GM15510 (cell line): Measurements from ENCODE around the gene ANO2.

ENCODE experiments used
- POLR2A ChIP-seq: IDR thresholded peaks from 3 replicates; pipeline ENCODE4 v1.6.1; 2011; ENCODE audit warnings: borderline replicate concordance; ENCODE audit not compliant: insufficient read length; ENCODE audit errors: extremely low read depth

Gene ANO2

DNA sequence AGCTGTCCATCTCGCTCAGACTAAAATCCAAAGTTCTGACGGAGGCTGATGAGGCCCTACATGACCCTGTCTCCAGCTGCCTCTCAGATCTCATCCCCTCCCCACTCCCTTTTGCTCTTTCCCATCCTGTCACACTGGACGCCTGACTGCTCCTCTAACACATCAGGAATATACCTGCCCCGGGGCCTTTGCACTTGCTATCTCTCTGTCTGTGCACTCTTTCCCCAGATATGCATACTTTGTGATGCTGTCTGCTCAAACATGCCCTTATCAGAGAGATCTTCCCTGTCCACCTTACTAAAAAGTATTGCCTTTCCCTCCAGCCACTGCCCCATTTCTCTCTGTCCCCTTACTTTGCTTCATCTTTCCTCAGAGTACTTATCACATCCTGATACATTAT, 238.8 kb downstream of the ANO2 start:
- TF ChIP-seq POLR2A, result no peak

DNA sequence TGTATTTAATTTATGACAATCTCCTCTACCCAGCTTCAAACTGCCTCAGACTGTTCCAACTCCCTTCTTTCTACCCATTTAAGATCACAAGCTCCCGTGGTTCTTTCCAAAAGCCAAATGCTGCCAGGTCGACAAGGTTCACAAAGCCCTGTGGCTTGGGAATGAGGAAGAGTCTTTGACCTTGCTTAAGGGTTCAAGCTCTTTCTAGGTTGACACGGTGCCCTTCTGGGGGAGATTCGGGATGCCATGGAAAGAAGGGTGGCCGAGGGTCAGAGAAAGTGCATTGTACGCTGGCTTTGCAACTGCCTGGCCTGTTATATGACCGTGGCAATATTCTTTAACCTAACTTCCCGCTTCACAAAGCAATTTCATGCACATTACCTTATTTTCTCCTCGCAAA, 239.3 kb downstream of the ANO2 start:
- TF ChIP-seq POLR2A, result no peak

DNA sequence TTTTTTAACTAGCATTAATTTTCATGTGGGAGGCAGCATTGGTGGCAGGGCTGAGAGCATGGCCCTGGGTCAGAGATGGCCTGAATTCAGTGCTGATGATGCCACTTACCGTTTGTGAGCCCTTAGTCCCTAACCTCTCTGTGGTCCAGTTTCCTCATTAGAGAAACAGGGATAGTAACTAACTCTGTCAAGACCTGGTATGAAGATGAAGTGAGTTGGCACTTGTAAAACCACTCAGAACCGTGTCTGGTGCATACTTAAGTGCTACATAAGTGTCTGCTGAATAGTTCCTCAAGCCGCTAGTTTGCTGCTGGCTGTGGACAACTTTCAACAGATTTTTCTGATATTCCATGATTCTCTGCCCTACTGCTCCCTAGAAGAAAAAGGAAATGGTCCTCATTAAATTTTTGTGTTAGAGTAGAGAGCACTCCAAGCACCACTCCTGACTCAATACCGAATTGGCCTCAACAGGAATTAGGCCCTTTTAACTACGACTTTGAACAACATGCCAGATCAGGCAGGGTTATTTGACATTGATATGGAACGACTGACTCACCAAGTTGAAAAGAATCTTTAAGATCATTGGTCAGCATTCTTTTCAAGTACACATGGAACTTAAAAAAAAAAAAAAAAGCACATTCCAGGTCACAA, 250.2 kb downstream of the ANO2 start:
- TF ChIP-seq POLR2A, result no peak

DNA sequence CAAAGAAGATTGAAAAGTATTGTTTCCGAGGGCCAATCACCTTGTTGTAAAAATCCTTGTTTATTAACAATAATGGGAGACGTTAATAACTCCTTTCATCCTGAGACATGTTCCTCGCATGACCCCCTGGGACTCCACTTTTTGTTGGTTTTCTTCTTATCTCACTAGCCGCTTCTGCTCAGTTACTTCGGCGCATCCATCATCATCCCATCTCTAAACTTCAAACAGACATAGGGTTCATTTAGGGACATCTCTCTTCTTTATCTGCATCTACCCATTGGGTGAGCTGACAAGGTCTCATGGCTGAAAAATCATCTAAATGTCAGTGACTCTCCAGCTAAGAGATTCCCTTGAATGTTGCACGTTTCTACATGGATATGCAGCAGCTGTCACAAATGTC, 252.2 kb downstream of the ANO2 start:
- no peak for TF ChIP-seq POLR2A

DNA sequence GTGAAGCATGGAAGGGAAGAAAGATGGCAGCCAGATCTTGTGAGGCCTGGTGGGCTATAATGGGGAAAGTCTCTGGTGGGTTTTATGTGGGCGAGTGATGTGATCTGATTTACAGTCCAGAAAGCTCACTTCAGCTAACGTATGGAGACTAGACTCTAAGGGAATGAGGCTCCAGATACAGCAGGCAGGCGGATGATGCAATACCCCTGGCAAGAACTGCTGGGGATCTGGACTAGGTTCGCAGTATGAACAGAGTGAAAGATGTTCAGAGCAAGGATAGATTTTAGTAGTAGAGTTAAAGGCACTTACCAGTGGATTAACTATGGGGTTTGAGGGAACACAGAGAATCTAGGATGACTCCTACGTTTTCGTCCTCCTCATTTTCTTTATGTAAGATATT, 253.1 kb downstream of the ANO2 start:
- no peak for TF ChIP-seq POLR2A

DNA sequence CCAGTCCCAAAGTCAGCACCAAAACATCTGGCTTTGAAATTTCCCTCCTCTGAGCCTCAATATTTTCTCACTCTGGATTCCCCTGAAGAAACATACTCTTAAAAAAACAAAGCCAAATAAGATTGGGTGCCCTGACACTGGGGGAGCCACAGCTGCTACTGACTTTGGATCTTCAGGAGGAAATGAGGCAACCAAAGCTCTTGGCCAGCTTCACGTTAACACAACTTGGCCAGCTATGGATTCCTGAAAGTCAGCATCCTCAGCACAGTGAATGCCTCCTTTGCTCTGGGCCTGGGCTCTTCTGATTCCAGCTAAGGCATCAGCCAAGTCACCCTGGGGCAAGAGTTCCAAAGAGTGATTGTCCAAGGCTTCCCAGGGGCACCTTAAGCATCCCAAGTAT, 254.8 kb downstream of the ANO2 start:
- no peak for TF ChIP-seq POLR2A

DNA sequence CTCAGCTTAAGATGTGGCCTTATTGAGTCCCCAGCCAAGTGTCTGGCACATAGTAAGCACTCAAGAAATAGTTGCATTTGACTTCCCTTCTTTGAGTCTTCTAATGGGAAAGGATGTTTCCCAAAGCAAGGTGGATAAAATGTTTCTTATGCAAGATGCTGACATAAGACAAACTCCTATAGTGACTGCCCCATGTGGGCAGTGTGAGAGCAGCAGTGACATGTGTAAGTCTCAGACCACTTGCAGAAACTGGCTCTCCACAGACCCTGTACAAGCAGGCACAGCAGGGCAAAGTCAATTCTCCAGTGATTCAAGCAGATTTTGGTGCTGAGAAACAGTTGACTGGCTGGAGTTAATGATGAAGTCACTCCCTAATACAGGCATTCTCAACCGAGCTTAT, 255.3 kb downstream of the ANO2 start:
- TF ChIP-seq POLR2A, result no peak

DNA sequence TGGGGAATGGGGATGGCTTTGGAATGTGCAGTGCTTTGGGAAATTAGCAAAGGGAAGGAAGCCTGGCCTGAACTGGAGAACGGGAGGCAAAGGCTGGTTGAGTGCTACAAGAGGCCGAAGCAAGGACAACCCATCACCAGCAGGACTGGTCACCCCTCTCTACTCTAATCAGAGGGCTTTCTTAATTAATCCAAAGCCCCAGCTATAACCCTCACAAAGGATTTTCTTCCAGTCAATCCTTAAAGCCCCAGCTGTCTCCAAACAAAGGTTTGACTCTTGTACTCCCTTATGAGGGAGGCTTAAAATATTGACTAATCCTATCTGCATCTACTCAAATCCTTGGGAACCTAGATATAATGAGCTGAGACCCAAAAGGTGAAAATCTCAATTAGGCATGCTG, 256.8 kb downstream of the ANO2 start:
- TF ChIP-seq POLR2A, result no peak

DNA sequence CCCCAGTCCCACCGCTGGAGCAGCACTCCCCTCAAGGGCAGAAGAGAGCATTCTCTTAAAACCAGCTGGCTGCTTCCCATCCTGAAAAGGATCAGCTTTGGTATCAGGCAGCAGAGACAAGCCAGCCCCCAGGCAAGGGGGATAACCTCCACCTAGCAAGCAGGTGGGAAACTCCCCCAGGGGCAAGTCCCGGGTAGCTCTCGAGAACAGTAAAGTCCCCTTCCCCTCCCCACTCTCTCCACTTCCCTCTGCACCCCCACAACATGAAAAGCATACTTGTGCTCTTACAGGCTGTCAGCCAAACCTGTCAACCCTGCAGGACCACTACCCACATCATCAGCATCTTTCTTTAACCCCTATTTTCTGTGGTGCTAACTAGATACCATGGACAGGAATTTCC, 259.1 kb downstream of the ANO2 start:
- TF ChIP-seq POLR2A, result no peak

DNA sequence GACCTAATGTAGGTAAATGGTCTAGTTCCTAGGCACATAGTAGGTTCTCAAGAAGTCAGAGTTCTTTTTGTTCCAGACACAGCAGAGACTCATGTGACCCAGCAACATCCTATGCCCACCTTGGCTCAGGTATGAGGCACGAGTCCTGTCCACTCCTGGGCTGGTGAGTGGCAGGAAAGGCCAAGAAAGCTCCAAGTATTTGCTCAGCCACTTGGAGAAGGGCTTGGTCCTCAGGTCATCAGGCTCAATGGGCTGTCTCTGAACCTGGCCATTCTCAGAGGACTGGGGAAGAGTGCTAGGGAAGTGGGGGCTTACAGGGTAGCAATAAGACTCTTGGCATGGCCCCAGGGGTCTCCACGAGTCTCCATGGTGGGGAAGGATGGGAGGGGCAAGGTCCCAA, 260.1 kb downstream of the ANO2 start:
- TF ChIP-seq POLR2A, result no peak

DNA sequence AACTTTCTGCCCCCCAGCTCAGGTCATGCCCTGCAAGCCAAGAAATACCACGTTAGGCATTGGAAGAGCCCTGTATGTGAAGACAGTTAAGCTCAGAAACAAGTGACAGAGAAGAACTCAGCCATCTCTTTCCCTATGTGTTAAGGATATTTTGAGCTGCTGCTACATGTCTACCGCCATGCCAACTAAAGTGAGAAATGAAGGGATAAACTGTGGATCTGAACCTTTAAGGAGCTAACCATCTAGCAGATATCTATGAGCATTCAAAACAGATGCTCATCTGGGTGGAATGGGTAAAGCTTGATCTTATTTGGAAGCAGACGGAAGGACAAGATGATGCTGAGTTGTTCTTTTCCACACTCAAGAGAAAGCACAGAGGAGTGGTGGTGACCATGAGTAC, 262.5 kb downstream of the ANO2 start:
- TF ChIP-seq POLR2A, result no peak

DNA sequence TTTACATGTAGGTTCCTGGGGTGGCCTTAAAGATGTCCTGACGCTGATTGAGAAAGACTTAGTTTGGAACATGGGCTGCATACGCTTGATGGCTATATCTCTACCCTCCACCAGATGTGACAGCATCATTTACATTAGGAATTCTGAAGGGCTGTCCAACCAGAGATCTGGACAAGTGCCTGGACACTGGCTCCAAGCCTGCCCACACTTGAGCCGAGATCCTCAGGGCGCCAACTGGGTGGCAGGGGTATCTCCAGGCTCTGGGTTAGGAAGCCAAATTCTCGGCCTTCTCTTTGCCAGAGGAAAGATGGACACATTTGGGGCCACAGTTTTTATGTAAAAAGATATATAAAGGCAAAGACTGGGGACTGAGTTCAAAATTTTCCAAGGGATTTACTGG, 266.9 kb downstream of the ANO2 start:
- no peak for TF ChIP-seq POLR2A

DNA sequence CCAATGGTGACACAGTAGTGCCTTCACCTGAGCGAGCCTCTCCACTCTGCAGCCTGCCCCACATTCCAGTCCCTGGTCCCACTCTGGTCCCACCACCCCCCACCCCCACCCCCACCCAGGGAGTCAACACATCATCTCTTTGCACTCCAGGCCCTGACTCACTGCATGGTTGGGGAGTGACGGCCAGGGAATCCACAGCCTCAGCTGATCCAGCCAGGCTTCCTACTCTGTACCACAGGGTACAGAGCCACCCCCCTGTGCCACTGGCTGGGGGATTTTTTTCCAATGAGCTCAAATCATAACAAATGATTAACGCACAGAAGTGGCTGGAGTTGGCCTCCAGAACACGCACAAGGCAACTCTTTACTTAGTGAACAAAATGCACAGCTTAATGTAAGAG, 279.4 kb downstream of the ANO2 start:
- TF ChIP-seq POLR2A, result no peak

DNA sequence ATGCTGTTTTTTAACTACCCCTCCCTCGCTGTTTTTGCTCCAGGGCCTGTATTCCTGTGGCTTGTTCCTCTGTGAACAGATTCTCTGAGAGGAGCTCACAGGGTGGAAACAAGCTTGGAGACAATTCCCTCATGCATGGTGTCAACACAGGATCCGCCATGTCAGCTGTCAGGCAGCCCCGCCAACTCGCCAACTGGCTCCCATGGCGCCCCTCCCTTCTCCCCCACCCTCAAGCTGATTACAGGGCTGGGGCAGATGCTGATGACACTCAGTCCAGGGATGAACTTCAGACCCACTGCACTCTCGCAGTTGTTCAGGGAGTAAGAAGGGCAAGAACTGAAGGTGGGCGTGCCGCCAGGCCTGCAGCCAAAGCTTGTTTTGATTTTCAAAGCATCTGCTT, 283.2 kb downstream of the ANO2 start:
- no peak for TF ChIP-seq POLR2A

DNA sequence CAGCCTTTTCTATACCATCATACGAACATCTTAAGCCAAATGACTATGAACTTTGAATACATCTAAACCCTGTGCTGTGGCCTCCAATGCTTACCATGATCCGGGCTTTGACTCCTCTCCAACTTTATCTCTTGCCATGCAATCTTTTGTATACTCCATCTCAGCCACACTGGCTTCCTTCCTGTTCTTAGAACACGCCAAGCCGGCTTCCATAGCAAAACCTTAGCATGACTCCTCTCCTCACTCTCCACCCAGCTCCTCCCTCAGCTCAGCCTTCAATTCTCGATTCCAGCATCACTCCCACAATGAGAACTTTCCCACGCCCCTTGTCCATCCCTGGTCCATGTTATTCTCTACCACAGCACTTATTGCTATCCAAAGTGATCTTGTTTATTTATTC, 284.8 kb downstream of the ANO2 start:
- no peak for TF ChIP-seq POLR2A

DNA sequence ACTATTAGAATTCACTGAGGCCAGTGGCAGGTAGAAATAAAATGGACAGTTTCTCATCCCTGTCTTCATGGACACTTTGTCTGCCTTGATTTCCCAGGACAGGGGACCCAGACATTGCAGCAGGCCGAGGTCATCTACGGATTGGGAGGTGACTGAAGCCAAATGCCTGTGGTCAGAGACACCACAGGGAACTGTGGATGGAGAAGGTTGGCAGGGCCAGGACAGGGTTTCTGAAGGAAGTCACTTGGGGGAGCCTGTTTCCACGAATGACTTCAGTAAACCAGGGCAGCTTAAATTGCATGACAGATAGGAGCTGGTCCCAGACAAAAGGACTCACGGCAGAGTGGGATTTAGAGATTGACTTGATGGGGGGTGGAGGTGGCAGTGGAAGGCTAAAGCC, 288.2 kb downstream of the ANO2 start:
- no peak for TF ChIP-seq POLR2A

DNA sequence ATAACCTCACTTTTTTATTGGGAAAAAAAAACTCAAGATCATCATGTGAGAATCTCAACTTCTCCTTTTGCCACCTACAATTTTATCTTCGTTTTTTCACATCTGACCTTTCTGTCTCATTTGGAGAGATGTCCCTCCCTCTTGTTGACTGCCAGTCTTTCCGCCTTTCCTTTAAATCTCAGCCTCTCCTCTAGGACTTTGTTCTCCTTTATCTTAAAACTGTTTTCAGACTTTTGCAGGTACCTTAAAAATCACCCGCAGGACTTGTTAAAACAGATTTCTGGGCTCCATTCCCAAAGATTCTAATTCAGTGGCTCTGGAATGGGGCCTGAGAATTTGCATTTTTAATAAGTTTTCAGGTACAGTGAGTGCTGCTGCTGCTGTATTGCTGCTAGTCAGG, 289.9 kb downstream of the ANO2 start:
- no peak for TF ChIP-seq POLR2A
